ENCODE data around the gene RASGRP3.

DNA sequence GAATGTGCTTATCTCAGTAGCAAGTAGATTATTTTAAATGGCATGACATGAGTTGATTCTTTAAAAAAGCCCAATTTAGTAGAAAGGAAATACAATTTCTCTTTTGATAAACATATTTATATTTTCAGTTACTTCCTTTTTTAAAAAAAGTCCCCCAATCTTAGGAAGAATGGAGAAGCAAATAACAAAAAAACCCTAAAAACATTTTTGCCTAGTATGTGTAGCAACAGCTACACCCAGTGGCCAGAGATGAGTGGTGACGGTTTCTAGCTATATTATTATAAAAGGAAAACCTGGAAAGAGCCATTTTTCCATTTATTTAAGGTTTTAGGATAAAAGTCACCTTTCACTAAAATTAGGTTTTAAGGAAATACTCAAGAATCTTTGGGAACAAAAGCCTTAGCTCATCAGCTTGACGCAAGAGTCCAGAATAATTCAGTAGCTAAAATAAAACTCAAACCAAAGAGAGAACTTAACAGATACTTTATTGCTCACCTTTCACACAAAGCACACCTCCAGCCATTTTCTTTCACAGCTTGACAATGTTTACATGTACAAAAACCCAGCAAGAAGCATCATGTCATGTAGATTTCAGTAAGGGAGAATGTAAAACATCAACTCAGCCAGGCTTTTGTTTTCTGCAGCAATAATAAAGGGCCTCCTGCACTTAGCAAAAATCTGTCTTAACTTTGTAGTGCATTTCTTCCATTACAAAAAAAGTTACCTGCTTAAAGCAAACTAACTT, 106.9 kb downstream of the RASGRP3 start:
- TF ChIP-seq, protein P1, sequence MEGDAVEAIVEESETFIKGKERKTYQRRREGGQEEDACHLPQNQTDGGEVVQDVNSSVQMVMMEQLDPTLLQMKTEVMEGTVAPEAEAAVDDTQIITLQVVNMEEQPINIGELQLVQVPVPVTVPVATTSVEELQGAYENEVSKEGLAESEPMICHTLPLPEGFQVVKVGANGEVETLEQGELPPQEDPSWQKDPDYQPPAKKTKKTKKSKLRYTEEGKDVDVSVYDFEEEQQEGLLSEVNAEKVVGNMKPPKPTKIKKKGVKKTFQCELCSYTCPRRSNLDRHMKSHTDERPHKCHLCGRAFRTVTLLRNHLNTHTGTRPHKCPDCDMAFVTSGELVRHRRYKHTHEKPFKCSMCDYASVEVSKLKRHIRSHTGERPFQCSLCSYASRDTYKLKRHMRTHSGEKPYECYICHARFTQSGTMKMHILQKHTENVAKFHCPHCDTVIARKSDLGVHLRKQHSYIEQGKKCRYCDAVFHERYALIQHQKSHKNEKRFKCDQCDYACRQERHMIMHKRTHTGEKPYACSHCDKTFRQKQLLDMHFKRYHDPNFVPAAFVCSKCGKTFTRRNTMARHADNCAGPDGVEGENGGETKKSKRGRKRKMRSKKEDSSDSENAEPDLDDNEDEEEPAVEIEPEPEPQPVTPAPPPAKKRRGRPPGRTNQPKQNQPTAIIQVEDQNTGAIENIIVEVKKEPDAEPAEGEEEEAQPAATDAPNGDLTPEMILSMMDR (IDR thresholded peaks at IDR 0.05): peak; percentile 70 to 88 (median 82)
- no peak for TF ChIP-seq POLR2A (IDR thresholded peaks at IDR 0.05)
